GM12878 (cell line): ENCODE data around the gene FUBP1. TPM values are rescaled to one million over a fixed set of nuclear protein-coding genes. Genes with fewer than 3 reads are reported as not detected.

Experiments
- ATAC-seq: fragments of 200-7000 bp; cut with Tn5 transposase; 3 replicates; pipeline ENCODE4 v1.9.1; 2020; ENCODE audit warnings: mild to moderate bottlenecking, moderate library complexity
- BruUV-seq: library from RNA; stranded (reverse); fragments of 400-500 nt; replicated peaks from 2 replicates; lab custom pipeline; 2021; lab: Mats Ljungman, UMichigan
- CTCF ChIA-PET: fragments of 300-600 bp; sonication (Branson Sonifier 250); formaldehyde crosslinking; extraction: SDS; loops from one replicate; lab custom pipeline; 2021; ENCODE audit warnings: inconsistent platforms; lab: Yijun Ruan, JAX
- POLR2A ChIA-PET: fragments of 350-600 bp; formaldehyde crosslinking; extraction: SDS; loops from one replicate; lab custom pipeline; 2021; ENCODE audit warnings: inconsistent platforms; lab: Charles Lee
- RAD21 ChIA-PET: fragments of 300-600 bp; sonication (Branson Sonifier 250); formaldehyde crosslinking; loops from one replicate; lab custom pipeline; 2023; ENCODE audit warnings: antibody characterized with exemption; ENCODE audit not compliant: unreplicated experiment; lab: Charles Lee
- SMC1A ChIA-PET: fragments of 300-600 bp; sonication (Branson Sonifier 250); formaldehyde crosslinking; loops from one replicate; lab custom pipeline; 2023; ENCODE audit not compliant: unreplicated experiment, uncharacterized antibody; lab: Charles Lee
- DNase-seq: peaks from one replicate; pipeline ENCODE4 v3.0.0-alpha.2; 2011; ENCODE audit warnings: low read depth, low spot score
- FAIRE-seq: peaks from 3 replicates; lab custom pipeline; 2011; peaks lifted over from hg19 to GRCh38; lab: Jason Lieb, UNC
- H2AFZ ChIP-seq: 2 replicates; pipeline ENCODE4 v1.6.0; 2011; ENCODE audit warnings: low read depth, low read length, control low read depth; ENCODE audit not compliant: control insufficient read depth
- H3K27ac ChIP-seq: 2 replicates; pipeline ENCODE4 v1.5.1; 2011; ENCODE audit warnings: control low read depth; ENCODE audit not compliant: control insufficient read depth, insufficient read depth
- H3K27me3 ChIP-seq, 2 experiments: replicated peaks in 1 of 2; 2 replicates each; pipeline versions ENCODE4 v1.6.0 to v1.6.1; 2011; ENCODE audit warnings: low read length in 1 of 2; ENCODE audit not compliant: control insufficient read depth in 2 of 2, insufficient read depth in 2 of 2
- H3K36me3 ChIP-seq, 2 experiments: 2 replicates each; pipeline ENCODE4 v1.5.1; 2011; ENCODE audit warnings: low read length in 1 of 2; ENCODE audit not compliant: control insufficient read depth in 2 of 2, insufficient read depth in 2 of 2
- H3K4me1 ChIP-seq: 2 replicates; pipeline ENCODE4 v1.6.1; 2011; ENCODE audit warnings: mild to moderate bottlenecking, low read length, moderate library complexity, mixed read lengths; ENCODE audit not compliant: control insufficient read depth, insufficient read depth
- H3K4me2 ChIP-seq: 2 replicates; pipeline ENCODE4 v1.6.0; 2011; ENCODE audit warnings: control low read depth; ENCODE audit not compliant: control insufficient read depth, insufficient read depth
- H3K4me3 ChIP-seq: fragments of 200-600 bp; sonication (generic); 2 replicates; pipeline ENCODE4 v1.5.1; 2016
- H3K79me2 ChIP-seq: 2 replicates; pipeline ENCODE4 v1.6.0; 2011; ENCODE audit warnings: low read length; ENCODE audit not compliant: control insufficient read depth, insufficient read depth
- H3K9ac ChIP-seq: 2 replicates; pipeline ENCODE4 v1.8.0; 2011; ENCODE audit warnings: low read length, control low read depth, mixed read lengths; ENCODE audit not compliant: control insufficient read depth, insufficient read depth
- H3K9me3 ChIP-seq: replicated peaks from 3 replicates; pipeline ENCODE4 v1.5.1; 2011; ENCODE audit warnings: mild to moderate bottlenecking, low read length; ENCODE audit not compliant: control insufficient read depth, insufficient read depth
- H4K20me1 ChIP-seq: 2 replicates; pipeline ENCODE4 v1.6.0; 2011; ENCODE audit not compliant: control insufficient read depth, insufficient read depth
- ATF2 ChIP-seq: IDR thresholded peaks from 2 replicates; pipeline ENCODE4 v1.6.1; 2012; ENCODE audit warnings: low read length, inconsistent platforms
- E2F8 ChIP-seq: fragments of 450-650 bp; IDR thresholded peaks from 2 replicates; pipeline ENCODE4 v1.6.1; 2018; ENCODE audit warnings: mild to moderate bottlenecking, low read depth, moderate library complexity; ENCODE audit not compliant: partially characterized antibody
- HDAC2 ChIP-seq: fragments of 200-600 bp; sonication (generic); IDR thresholded peaks from 2 replicates; pipeline ENCODE4 v1.6.1; 2017
- JUNB ChIP-seq: IDR thresholded peaks from 2 replicates; pipeline ENCODE4 v1.6.1; 2016; ENCODE audit warnings: antibody characterized with exemption, mild to moderate bottlenecking
- POLR2AphosphoS2 ChIP-seq: IDR thresholded peaks from 2 replicates; pipeline ENCODE4 v1.6.1; 2011; ENCODE audit warnings: low read depth, mild to moderate bottlenecking, low read length, improper control_type of control experiment, moderate library complexity
- POLR2AphosphoS5 ChIP-seq: IDR thresholded peaks from 2 replicates; pipeline ENCODE4 v1.6.1; 2011; ENCODE audit warnings: mild to moderate bottlenecking, low read length, inconsistent platforms
- SREBF1 ChIP-seq: IDR thresholded peaks from 2 replicates; pipeline ENCODE4 v1.6.1; 2012; ENCODE audit warnings: mild to moderate bottlenecking, low read length
- ZNF217 ChIP-seq: fragments of 450-650 bp; IDR thresholded peaks from 2 replicates; pipeline ENCODE4 v1.6.1; 2017; ENCODE audit warnings: antibody characterized with exemption, mild to moderate bottlenecking
- WGBS: methylation state at CpG from one replicate; pipeline ENCODE4 v1.1.6; 2016; ENCODE audit warnings: low lambda C conversion rate; ENCODE audit not compliant: insufficient replicate concordance, insufficient coverage; ENCODE audit errors: missing lambda C conversion rate; 5-methylcytosine and 5-hydroxymethylcytosine counted together
- in situ Hi-C: fragments of 300-500 bp; cut with MboI; formaldehyde crosslinking; loops from 9 replicates; pipeline ENCODE4 v1.14.3; 2018; ENCODE audit warnings: mixed read lengths
- intact Hi-C: fragments of 100-400 bp; cut with micrococcal nuclease; formaldehyde crosslinking; loops from one replicate; pipeline ENCODE4 v1.14.2; 2022; ENCODE audit not compliant: unreplicated experiment
- polyA plus RNA-seq, 11 experiments: library from polyadenylated mRNA; depleted of rRNA in 4 of 11; unstranded in 6 of 11; stranded (reverse) in 5 of 11; fragments of >200 nt; fragmentation: Nextera tagmentation in 4 of 11; fragmentation: Illumina TruSeq in 1 of 11; extraction: Ambion mirVana in 4 of 11; extraction: Trizol in 1 of 11; gene quantifications; 1 replicate in 1 of 11; 2 replicates in 10 of 11; pipeline versions ENCODE4 v1.2.1 to v1.2.3, GENCODE V29; 2011 to 2016; ENCODE audit warnings: inconsistent platforms in 2 of 11, missing spikeins in 2 of 11, low read depth in 1 of 11
- total RNA-seq, 4 experiments: library from RNA; depleted of rRNA in 3 of 4; stranded (reverse); fragments of >200 nt in 3 of 4; fragmentation: Illumina TruSeq in 1 of 4; extraction: Trizol in 1 of 4; gene quantifications; 2 replicates each; pipeline versions ENCODE4 v1.2.1 to v1.2.3, GENCODE V29; 2013 to 2021

Gene FUBP1
- total and polyA plus RNA-seq, 10 of the 15 experiments (the other 5 are each of a cell fraction or from before 2014, with no cell fraction given) = 110 to 343 (median 191) TPM

GRCh38 chr1:77945345-77945744 lies 33.5 kb downstream of the FUBP1 start (continued):
- TF ChIP-seq JUNB = no peak

- H3K36me3 ChIP-seq = peaks cover 0 to 33% of the 10 kb centered on the region in 2 experiments; a peak in 3 of 4 replicates
- no peaks in the 10 kb centered on the region; the same call in 1 of the 2 replicates for H3K79me2 ChIP-seq
- POLR2A ChIA-PET = no interaction called here
- intact Hi-C loops = no loop called here
- no peaks in the 10 kb centered on the region for H4K20me1 ChIP-seq
- H3K9me3 ChIP-seq = no peaks in the 10 kb centered on the region
- in situ Hi-C loops = no loop called here
- no peaks in the 10 kb centered on the region for H3K4me1 ChIP-seq
- H3K9ac ChIP-seq = no peak overlapping the region
- H3K27ac ChIP-seq = no peak overlapping the region
- over 99% methylated on average over 4 of the region's 4 CpGs for WGBS
- BruUV-seq = no TSS peak
- TF ChIP-seq ZNF217 (no peak), POLR2AphosphoS5 (peak; percentile 47; the same call in 1 of the 2 replicates)
- RAD21 ChIA-PET = no interaction called here
- H3K4me2 ChIP-seq = no peak overlapping the region
- no peak overlapping the region for H3K4me3 ChIP-seq
- DNase-seq (no peak), FAIRE-seq (no peak), ATAC-seq (no peak)
- CTCF ChIA-PET = no interaction called here
- H3K27me3 ChIP-seq = no peaks in the 10 kb centered on the region
- SMC1A ChIA-PET = interaction anchor here (0.8 to 1.2 kb wide), 3 partner anchors 13 to 163 kb away, joined by 3 to 4 read pairs (median 3); no protein-coding TSS in a partner anchor
- H2AFZ ChIP-seq = no peak overlapping the region
Measured at GRCh38 chr1:77942400-77943140, 36.3 kb downstream of the FUBP1 start.

GRCh38 chr1:77940921-77941570 lies 37.8 kb downstream of the FUBP1 start:
- no TSS peak for BruUV-seq
- whole genome bisulfite sequencing = 96% methylated on average over 4 of the region's 4 CpGs
- RAD21 ChIA-PET = no interaction called here
- SMC1A ChIA-PET = interaction anchor here (0.9 kb wide), 1 partner anchor 14 kb away, joined by 3 read pairs; no protein-coding TSS in a partner anchor
- Histone ChIP-seq H4K20me1 (no peaks in the 10 kb centered on the region), H3K36me3 (peaks cover 0 to 22% of the 10 kb centered on the region in 2 experiments; a peak in 3 of 4 replicates), H3K9ac (no peak overlapping the region), H3K4me2 (no peak overlapping the region), H3K4me3 (no peak overlapping the region), H3K9me3 (no peaks in the 10 kb centered on the region), H2AFZ (no peak overlapping the region), H3K4me1 (no peaks in the 10 kb centered on the region), H3K79me2 (no peaks in the 10 kb centered on the region), H3K27ac (no peak overlapping the region), H3K27me3 (no peaks in the 10 kb centered on the region)
- DNase-seq (no peak), FAIRE-seq (no peak), ATAC-seq (peak; percentile 29)
- POLR2A ChIA-PET = no interaction called here
- CTCF ChIA-PET = no interaction called here
- in situ Hi-C loops = no loop called here
- intact Hi-C loops = no loop called here
- TF ChIP-seq SREBF1 (no peak), POLR2AphosphoS2 (peak; percentile 60; the same call in 1 of the 2 replicates), HDAC2 (no peak), E2F8 (peak; percentile 37), ATF2 (0 out of 2 replicates have a peak, but pooled peaks have one; percentile 12)
